KMS-11 (cell line): ENCODE results near the gene LYRM1.

Experiments used
- H2AFZ ChIP-seq: fragments of 200-600 bp; sonication (generic); 2 replicates; pipeline ENCODE4 v1.6.1; 2016; ENCODE audit warnings: antibody characterized with exemption, mixed run types, low read depth
- H3K27ac ChIP-seq: fragments of 200-600 bp; sonication (generic); 2 replicates; pipeline ENCODE4 v1.6.1; 2016; ENCODE audit warnings: mild to moderate bottlenecking, mixed run types
- H3K27me3 ChIP-seq: fragments of 200-600 bp; sonication (generic); 2 replicates; pipeline ENCODE4 v1.6.1; 2017; ENCODE audit warnings: mild to moderate bottlenecking, low read depth, mixed run types, moderate library complexity; ENCODE audit not compliant: insufficient read depth
- H3K36me3 ChIP-seq: fragments of 200-600 bp; sonication (generic); 2 replicates; pipeline ENCODE4 v1.6.1; 2017; ENCODE audit warnings: mild to moderate bottlenecking, mixed run types; ENCODE audit not compliant: insufficient read depth
- H3K4me1 ChIP-seq: fragments of 200-600 bp; sonication (generic); 2 replicates; pipeline ENCODE4 v1.6.1; 2016; ENCODE audit warnings: mild to moderate bottlenecking, low read depth, mixed run types; ENCODE audit not compliant: poor library complexity, severe bottlenecking
- H3K4me2 ChIP-seq: fragments of 200-600 bp; sonication (generic); 2 replicates; pipeline ENCODE4 v1.7.0; 2016; ENCODE audit warnings: mild to moderate bottlenecking, mixed run types
- H3K4me3 ChIP-seq: fragments of 200-600 bp; sonication (generic); IDR thresholded peaks from 2 replicates; pipeline ENCODE4 v1.6.1; 2017; ENCODE audit warnings: low read depth, low read length, mixed read lengths; ENCODE audit not compliant: insufficient read depth
- H3K79me2 ChIP-seq: fragments of 200-600 bp; sonication (generic); 2 replicates; pipeline ENCODE4 v1.6.1; 2016; ENCODE audit warnings: low read depth, mixed run types; ENCODE audit not compliant: insufficient read depth
- H3K9ac ChIP-seq: fragments of 200-600 bp; sonication (generic); 2 replicates; pipeline ENCODE4 v1.6.1; 2016; ENCODE audit warnings: mild to moderate bottlenecking, mixed run types
- H4K20me1 ChIP-seq: fragments of 200-600 bp; sonication (generic); 2 replicates; pipeline ENCODE4 v1.6.1; 2016; ENCODE audit warnings: mild to moderate bottlenecking, mixed run types; ENCODE audit not compliant: insufficient read depth
- TF ChIP-seq, protein P1 (sequence below): fragments of 200-600 bp; sonication (generic); conservative IDR thresholded peaks from 2 replicates; pipeline ENCODE4 v1.6.1; 2017; ENCODE audit warnings: low read depth, mild to moderate bottlenecking, antibody characterized with exemption, low read length, moderate library complexity, mixed read lengths

LYRM1 gene

DNA sequence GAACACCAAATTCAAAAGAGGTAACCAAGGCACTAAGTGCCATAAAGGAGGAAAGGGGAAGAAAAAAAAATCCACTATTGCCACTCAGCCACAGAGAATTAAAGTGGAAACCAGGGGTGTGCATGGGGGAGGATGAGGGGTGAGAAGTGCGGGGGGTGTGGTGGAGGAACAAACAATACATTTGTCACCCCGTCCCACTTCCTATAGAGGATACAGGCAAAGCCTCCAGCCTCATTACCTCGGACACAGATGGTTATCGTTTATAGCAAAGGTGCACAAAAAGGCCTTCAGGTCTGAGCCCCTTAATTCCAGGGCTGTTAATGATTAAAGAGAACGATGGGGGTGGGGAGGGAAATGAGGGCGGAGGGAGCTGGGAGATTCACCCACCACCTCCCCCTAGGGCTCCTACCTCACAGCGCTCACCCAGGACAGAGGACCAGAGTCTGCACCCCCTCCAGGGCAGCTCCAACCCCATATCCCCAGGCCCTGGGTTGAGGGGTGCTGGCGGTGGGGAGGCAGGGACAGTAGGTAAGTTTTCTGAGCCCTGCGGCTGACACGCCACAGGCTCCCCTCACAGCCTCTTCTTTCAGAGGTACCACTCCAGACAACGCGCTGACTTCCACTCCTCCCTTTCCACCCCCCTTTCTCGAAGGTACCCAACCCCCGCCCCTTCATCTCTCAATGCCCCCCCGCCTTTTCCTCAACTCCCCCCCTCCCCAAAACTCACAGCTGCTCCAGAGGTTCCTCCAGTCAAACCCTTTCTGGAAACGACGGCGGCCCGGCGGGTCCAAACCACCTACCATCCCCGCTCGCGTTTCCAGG, 883 bp upstream of the LYRM1 start:
- Histone ChIP-seq H3K79me2 (peaks cover 13% of the 10 kb centered on the region; the same call in 1 of the 2 replicates), H2AFZ (peak overlapping the region; percentile 91), H3K4me1 (peaks cover 30% of the 10 kb centered on the region)

DNA sequence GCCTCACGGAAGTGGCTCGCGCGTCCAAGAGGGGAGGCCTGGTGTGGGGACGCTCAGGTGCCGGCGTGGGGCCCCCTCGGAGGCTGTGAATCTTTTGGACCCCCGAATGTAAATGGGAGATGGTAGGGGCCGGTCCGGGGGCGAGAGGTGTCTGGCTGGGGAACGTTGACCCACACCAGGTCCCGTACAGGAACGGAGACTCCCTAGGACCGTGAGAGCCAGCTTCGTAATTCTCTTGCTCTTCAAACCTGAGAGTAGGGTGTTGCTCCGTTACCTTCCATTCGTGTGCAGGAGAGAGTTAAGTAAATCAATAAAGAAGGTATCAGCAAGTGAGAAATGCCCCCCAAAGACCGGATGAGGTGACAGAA, 481 bp downstream of the LYRM1 start:
- Histone ChIP-seq H3K4me2 (peak overlapping the region; percentile 75), H2AFZ (peak overlapping the region; percentile 91), H3K79me2 (peaks cover 13% of the 10 kb centered on the region; the same call in 1 of the 2 replicates), H3K36me3 (no peaks in the 10 kb centered on the region), H3K9ac (peak overlapping the region; percentile 85), H3K4me1 (peaks cover 30% of the 10 kb centered on the region), H3K4me3 (peak overlapping the region; percentile 54), H3K27ac (peak overlapping the region; percentile 74), H3K27me3 (no peaks in the 10 kb centered on the region), H4K20me1 (no peaks in the 10 kb centered on the region)
- TF ChIP-seq, protein P1, sequence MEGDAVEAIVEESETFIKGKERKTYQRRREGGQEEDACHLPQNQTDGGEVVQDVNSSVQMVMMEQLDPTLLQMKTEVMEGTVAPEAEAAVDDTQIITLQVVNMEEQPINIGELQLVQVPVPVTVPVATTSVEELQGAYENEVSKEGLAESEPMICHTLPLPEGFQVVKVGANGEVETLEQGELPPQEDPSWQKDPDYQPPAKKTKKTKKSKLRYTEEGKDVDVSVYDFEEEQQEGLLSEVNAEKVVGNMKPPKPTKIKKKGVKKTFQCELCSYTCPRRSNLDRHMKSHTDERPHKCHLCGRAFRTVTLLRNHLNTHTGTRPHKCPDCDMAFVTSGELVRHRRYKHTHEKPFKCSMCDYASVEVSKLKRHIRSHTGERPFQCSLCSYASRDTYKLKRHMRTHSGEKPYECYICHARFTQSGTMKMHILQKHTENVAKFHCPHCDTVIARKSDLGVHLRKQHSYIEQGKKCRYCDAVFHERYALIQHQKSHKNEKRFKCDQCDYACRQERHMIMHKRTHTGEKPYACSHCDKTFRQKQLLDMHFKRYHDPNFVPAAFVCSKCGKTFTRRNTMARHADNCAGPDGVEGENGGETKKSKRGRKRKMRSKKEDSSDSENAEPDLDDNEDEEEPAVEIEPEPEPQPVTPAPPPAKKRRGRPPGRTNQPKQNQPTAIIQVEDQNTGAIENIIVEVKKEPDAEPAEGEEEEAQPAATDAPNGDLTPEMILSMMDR: no peak

More for the DNA sequence above, 883 bp upstream of the LYRM1 start:
- Histone ChIP-seq H3K27ac (no peak overlapping the region), H3K27me3 (no peaks in the 10 kb centered on the region), H3K36me3 (no peaks in the 10 kb centered on the region), H3K9ac (peak overlapping the region; percentile 38; the same call in 1 of the 2 replicates), H4K20me1 (no peaks in the 10 kb centered on the region), H3K4me3 (no peak overlapping the region), H3K4me2 (peak overlapping the region; percentile 48)
- TF ChIP-seq, protein P1: no peak

DNA sequence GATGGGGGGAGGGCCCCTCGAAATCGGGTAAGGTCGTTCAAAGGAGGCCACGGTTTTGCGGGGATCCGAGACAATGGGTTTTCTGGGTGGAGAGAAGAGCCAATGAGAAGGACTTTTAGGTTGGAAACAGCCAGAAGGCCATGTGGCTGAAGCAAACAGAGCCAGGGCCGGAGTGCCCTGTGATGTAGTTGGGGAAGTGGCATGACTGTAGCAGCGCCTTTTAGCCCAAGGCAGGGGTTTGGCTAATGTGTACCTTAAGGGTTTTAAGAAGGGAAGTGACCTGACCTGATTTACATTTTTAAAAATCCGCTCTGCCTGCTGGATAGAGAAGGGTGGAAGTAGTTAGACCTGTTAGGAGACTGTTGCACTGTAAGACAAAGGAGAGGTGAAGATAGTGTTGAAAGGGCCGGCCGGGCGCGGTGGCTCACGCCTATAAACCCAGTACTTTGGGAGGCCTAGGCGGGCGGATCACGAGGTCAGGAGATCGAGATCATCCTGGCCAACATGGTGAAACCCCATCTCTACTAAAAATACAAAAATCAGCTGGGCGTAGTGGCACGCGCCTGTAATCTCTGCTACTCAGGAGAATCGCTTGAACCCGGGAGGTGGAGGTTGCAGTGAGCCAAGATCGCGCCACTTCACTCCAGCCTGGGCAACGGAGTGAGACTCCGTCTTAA, 1.0 kb downstream of the LYRM1 start:
- Histone ChIP-seq H3K9ac (peak overlapping the region; percentile 85), H3K4me2 (peak overlapping the region; percentile 75), H3K27ac (peak overlapping the region; percentile 74), H3K27me3 (no peaks in the 10 kb centered on the region), H3K79me2 (peaks cover 13% of the 10 kb centered on the region; the same call in 1 of the 2 replicates), H3K4me1 (peaks cover 30% of the 10 kb centered on the region), H2AFZ (peak overlapping the region; percentile 91), H3K36me3 (no peaks in the 10 kb centered on the region), H4K20me1 (no peaks in the 10 kb centered on the region), H3K4me3 (peak overlapping the region; percentile 48)
- TF ChIP-seq, protein P1: no peak

DNA sequence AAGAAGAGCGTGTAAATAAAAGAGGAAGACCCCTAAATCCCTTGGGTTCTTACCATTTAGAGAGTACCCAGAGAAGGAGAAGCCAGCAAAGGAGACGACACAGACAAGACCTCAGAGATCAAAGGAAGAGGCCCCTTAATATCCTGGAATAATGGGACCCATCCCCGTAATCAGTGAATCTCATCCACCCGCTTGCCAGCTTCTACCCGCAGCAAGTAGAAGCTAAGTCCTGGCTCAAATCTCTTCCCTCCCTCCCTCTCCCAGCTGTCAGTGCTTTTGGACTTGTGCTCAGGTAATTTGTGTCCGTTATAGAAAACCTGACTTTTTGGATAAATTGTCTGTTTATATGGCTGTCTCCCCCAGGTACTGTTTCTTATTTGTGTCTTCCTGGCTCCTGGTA, 1.9 kb downstream of the LYRM1 start:
- H3K27ac ChIP-seq: no peak overlapping the region
- no peak overlapping the region for H3K4me2 ChIP-seq
- H3K79me2 ChIP-seq: peaks cover 13% of the 10 kb centered on the region; the same call in 1 of the 2 replicates

More for the DNA sequence above, 1.9 kb downstream of the LYRM1 start:
- Histone ChIP-seq H2AFZ (no peak overlapping the region), H3K27me3 (no peaks in the 10 kb centered on the region), H3K4me1 (peaks cover 30% of the 10 kb centered on the region), H4K20me1 (no peaks in the 10 kb centered on the region), H3K36me3 (no peaks in the 10 kb centered on the region), H3K4me3 (no peak overlapping the region), H3K9ac (no peak overlapping the region)
- TF ChIP-seq, protein P1: no peak
